Nephron (organoid): ENCODE data around the gene SERPINA1.

ENCODE experiments used
- H3K27ac Mint-ChIP-seq, 3 experiments: 2 replicates each; pipeline ENCODE4 v1.8.0; 2020; ENCODE audit warnings: mixed read lengths in 3 of 3, mild to moderate bottlenecking in 2 of 3, moderate library complexity in 1 of 3
- H3K27me3 Mint-ChIP-seq: 2 replicates; pipeline ENCODE4 v1.8.0; 2021; ENCODE audit warnings: low read depth, mild to moderate bottlenecking, moderate library complexity, mixed read lengths
- H3K36me3 Mint-ChIP-seq: 2 replicates; pipeline ENCODE4 v1.8.0; 2020; ENCODE audit warnings: low read depth, mixed read lengths
- H3K4me1 Mint-ChIP-seq: 2 replicates; pipeline ENCODE4 v1.8.0; 2020; ENCODE audit warnings: mixed read lengths
- H3K4me3 Mint-ChIP-seq, 3 experiments: 2 replicates each; pipeline ENCODE4 v1.8.0; 2020; ENCODE audit warnings: mild to moderate bottlenecking in 3 of 3, mixed read lengths in 3 of 3, moderate library complexity in 2 of 3
- H3K9me3 Mint-ChIP-seq: 2 replicates; pipeline ENCODE4 v1.8.0; 2020; ENCODE audit warnings: mixed read lengths
- TF ChIP-seq, protein P1 (sequence below), 3 experiments: fragments of 200-600 bp; sonication (generic); IDR thresholded peaks; one replicate each; pipeline ENCODE4 v1.5.0; 2021; ENCODE audit warnings: antibody characterized with exemption in 3 of 3; ENCODE audit not compliant: unreplicated experiment in 3 of 3

Gene SERPINA1

GRCh38 chr14:94332063-94332583, 56.3 kb downstream of the SERPINA1 start:
- Mint-ChIP-seq H3K4me1 (no peaks in the 10 kb centered on the region), H3K4me3 (no peak overlapping the region), H3K27me3 (no peaks in the 10 kb centered on the region), H3K27ac (no peak overlapping the region), H3K36me3 (no peaks in the 10 kb centered on the region), H3K9me3 (peaks cover 2% of the 10 kb centered on the region)
- TF ChIP-seq, protein P1, sequence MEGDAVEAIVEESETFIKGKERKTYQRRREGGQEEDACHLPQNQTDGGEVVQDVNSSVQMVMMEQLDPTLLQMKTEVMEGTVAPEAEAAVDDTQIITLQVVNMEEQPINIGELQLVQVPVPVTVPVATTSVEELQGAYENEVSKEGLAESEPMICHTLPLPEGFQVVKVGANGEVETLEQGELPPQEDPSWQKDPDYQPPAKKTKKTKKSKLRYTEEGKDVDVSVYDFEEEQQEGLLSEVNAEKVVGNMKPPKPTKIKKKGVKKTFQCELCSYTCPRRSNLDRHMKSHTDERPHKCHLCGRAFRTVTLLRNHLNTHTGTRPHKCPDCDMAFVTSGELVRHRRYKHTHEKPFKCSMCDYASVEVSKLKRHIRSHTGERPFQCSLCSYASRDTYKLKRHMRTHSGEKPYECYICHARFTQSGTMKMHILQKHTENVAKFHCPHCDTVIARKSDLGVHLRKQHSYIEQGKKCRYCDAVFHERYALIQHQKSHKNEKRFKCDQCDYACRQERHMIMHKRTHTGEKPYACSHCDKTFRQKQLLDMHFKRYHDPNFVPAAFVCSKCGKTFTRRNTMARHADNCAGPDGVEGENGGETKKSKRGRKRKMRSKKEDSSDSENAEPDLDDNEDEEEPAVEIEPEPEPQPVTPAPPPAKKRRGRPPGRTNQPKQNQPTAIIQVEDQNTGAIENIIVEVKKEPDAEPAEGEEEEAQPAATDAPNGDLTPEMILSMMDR (IDR thresholded peaks at IDR 0.05; ENCODE audit: unreplicated experiment in 3 of 3): no peak

DNA sequence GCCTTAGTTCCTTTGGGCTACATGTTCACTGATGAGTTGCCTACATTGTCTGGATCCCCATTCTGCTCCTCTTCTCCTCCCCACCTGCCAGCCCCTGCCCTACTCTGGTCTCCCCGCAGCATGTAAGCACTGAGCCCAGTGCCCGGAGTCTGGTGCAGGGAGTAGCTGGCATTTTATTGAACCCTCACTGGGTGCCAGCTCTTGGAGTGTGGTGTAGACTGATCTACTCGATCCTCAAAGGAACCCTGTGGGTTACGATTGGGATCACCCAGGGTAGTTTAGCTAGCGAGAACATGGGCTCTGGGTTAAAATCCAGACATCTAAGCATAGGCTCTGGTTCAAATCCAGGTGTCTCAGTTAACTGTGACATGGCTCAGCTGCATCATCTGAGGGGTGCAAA, 56.9 kb downstream of the SERPINA1 start:
- no peaks in the 10 kb centered on the region for H3K36me3 Mint-ChIP-seq
- no peak overlapping the region for H3K4me3 Mint-ChIP-seq
- H3K4me1 Mint-ChIP-seq: no peaks in the 10 kb centered on the region
- TF ChIP-seq, protein P1 (IDR thresholded peaks at IDR 0.05; ENCODE audit: unreplicated experiment in 3 of 3): no peak
- H3K27me3 Mint-ChIP-seq: no peaks in the 10 kb centered on the region
- H3K27ac Mint-ChIP-seq: no peak overlapping the region
- peaks cover 2% of the 10 kb centered on the region for H3K9me3 Mint-ChIP-seq

DNA sequence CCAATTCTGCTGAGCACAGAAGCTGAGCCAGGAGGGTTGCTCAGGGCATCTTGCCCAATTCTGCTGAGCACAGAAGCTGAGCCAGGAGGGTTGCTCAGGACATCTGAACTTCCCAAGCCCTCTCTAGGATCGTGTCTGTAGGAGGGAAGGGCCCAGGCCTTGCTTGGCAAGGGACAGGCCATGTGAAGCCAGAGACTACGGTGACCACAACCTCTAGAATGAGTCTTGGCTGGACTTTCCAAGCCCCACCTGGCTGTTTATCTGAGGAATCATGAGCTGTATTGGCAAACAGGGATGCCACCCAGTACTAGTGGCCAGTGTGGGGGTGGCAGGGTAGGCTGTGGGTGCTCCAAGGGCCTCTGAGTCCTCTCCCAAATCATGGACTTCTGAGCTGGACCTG, 57.5 kb downstream of the SERPINA1 start:
- Mint-ChIP-seq H3K36me3 (no peaks in the 10 kb centered on the region), H3K27ac (no peak overlapping the region)

DNA sequence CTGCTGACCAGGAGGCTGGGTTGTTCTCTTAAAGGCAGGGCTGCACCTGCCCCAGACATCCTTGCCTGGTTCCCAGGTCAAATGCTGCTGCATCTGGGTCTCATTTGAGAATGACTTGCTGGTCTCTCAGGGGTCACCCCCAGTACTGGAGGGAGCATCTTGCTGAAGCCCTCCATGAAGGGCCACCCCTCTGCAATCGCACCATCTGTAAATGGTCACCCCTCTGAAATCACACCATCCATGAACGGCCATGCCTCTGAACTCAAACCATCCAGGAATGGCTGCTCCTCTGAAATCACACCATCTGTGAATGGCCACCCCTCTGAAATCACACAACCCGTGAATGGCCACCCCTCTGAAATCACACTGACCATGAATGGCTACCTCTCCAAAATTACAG, 58.0 kb downstream of the SERPINA1 start:
- peaks cover 2% of the 10 kb centered on the region for H3K9me3 Mint-ChIP-seq
- H3K4me3 Mint-ChIP-seq: no peak overlapping the region
- H3K36me3 Mint-ChIP-seq: no peaks in the 10 kb centered on the region
- TF ChIP-seq, protein P1 (IDR thresholded peaks at IDR 0.05; ENCODE audit: unreplicated experiment in 3 of 3): no peak
- no peaks in the 10 kb centered on the region for H3K4me1 Mint-ChIP-seq
- H3K27me3 Mint-ChIP-seq: no peaks in the 10 kb centered on the region
- no peak overlapping the region for H3K27ac Mint-ChIP-seq

More for the DNA sequence above, 57.5 kb downstream of the SERPINA1 start:
- no peak overlapping the region for H3K4me3 Mint-ChIP-seq
- no peaks in the 10 kb centered on the region for H3K27me3 Mint-ChIP-seq
- TF ChIP-seq, protein P1 (IDR thresholded peaks at IDR 0.05; ENCODE audit: unreplicated experiment in 3 of 3): no peak
- peaks cover 2% of the 10 kb centered on the region for H3K9me3 Mint-ChIP-seq
- no peaks in the 10 kb centered on the region for H3K4me1 Mint-ChIP-seq

- TF ChIP-seq, protein P1 (IDR thresholded peaks at IDR 0.05; ENCODE audit: unreplicated experiment in 3 of 3): no peak
- no peaks in the 10 kb centered on the region for H3K4me1 Mint-ChIP-seq
- no peaks in the 10 kb centered on the region for H3K36me3 Mint-ChIP-seq
- H3K4me3 Mint-ChIP-seq: no peak overlapping the region
- no peak overlapping the region for H3K27ac Mint-ChIP-seq
- peaks cover 2% of the 10 kb centered on the region for H3K9me3 Mint-ChIP-seq
- no peaks in the 10 kb centered on the region for H3K27me3 Mint-ChIP-seq
Observed at GRCh38 chr14:94329857-94330256, 58.5 kb downstream of the SERPINA1 start.

DNA sequence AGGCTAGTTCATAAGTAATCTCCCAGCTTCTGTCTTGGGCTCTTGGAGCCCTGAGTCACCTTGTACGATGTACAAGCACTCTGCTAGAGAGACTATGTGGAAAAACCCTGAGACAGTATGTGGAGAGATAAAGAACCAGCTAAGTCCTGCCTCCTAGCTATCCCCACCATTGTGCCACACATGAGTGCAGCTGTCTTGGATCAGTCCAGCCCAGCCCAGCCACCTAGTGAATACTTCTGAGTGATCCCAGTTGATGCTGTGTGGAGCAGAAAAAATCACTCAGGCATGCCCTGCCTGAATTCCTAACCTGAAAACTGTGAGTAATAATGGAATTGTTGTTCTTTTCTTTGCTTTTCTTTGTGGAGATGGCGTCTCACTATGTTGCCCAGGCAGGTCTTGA, 60.2 kb downstream of the SERPINA1 start:
- TF ChIP-seq, protein P1 (IDR thresholded peaks at IDR 0.05; ENCODE audit: unreplicated experiment in 3 of 3): no peak
- Mint-ChIP-seq H3K27ac (no peak overlapping the region), H3K27me3 (peaks cover 4% of the 10 kb centered on the region), H3K4me1 (no peaks in the 10 kb centered on the region), H3K4me3 (no peak overlapping the region), H3K9me3 (no peaks in the 10 kb centered on the region), H3K36me3 (no peaks in the 10 kb centered on the region)
